NCI-H1105 treated with DMSO at 0.1 percent for 48 hours (cell line): ENCODE results near the gene EXOC6B.

Experiments
- DNase-seq: peaks from one replicate; lab custom pipeline; 2025; lab: John Stamatoyannopoulos, UW

EXOC6B gene

GRCh38 chr2:72210470-72210869 lies 615.4 kb downstream of the EXOC6B start:
- no peak for DNase-seq

GRCh38 chr2:72208225-72208624 lies 617.6 kb downstream of the EXOC6B start:
- DNase-seq: no peak

- DNase-seq: no peak
Observed at GRCh38 chr2:72207334-72207733, 618.5 kb downstream of the EXOC6B start.

- no peak for DNase-seq
Observed at GRCh38 chr2:72205504-72205881, 620.3 kb downstream of the EXOC6B start.

- DNase-seq: no peak
Observed at GRCh38 chr2:72204786-72205503, 620.9 kb downstream of the EXOC6B start.

GRCh38 chr2:72204156-72204785 lies 621.6 kb downstream of the EXOC6B start:
- no peak for DNase-seq

- no peak for DNase-seq
Observed at GRCh38 chr2:72198532-72199241, 627.1 kb downstream of the EXOC6B start.

- no peak for DNase-seq
Observed at GRCh38 chr2:72193723-72194122, 632.1 kb downstream of the EXOC6B start.

- DNase-seq: no peak
Observed at GRCh38 chr2:72191441-72191840, 634.4 kb downstream of the EXOC6B start.

GRCh38 chr2:72185206-72185605 lies 640.6 kb downstream of the EXOC6B start:
- DNase-seq: no peak

GRCh38 chr2:72183466-72183865 lies 642.4 kb downstream of the EXOC6B start:
- DNase-seq: no peak

GRCh38 chr2:72183016-72183415 lies 642.8 kb downstream of the EXOC6B start:
- no peak for DNase-seq

- DNase-seq: no peak
Observed at GRCh38 chr2:72182547-72182946, 643.3 kb downstream of the EXOC6B start.

- DNase-seq: no peak
Observed at GRCh38 chr2:72181616-72182015, 644.2 kb downstream of the EXOC6B start.

GRCh38 chr2:72180351-72180750 lies 645.5 kb downstream of the EXOC6B start:
- DNase-seq: no peak

GRCh38 chr2:72178551-72178950 lies 647.3 kb downstream of the EXOC6B start:
- no peak for DNase-seq

- no peak for DNase-seq
Observed at GRCh38 chr2:72176281-72176680, 649.6 kb downstream of the EXOC6B start.

- no peak for DNase-seq
Observed at GRCh38 chr2:72175636-72176035, 650.2 kb downstream of the EXOC6B start.

- no peak for DNase-seq
Observed at GRCh38 chr2:72173640-72174321, 652.1 kb downstream of the EXOC6B start.

- DNase-seq: no peak
Observed at GRCh38 chr2:72172478-72172877, 653.4 kb downstream of the EXOC6B start.

- DNase-seq: no peak
Observed at GRCh38 chr2:72166279-72166678, 659.6 kb downstream of the EXOC6B start.

- DNase-seq: no peak
Observed at GRCh38 chr2:72165792-72166191, 660.0 kb downstream of the EXOC6B start.

- no peak for DNase-seq
Observed at GRCh38 chr2:72162574-72162973, 663.3 kb downstream of the EXOC6B start.
